ENCODE measurements around the gene LIPT2. TPM values are rescaled to one million over a fixed set of nuclear protein-coding genes. Genes with fewer than 3 reads are reported as not detected.

The LIPT2 gene
- total and polyA plus RNA-seq, 4 donors = 2.3 to 7.9 (median 5.9) TPM

DNA sequence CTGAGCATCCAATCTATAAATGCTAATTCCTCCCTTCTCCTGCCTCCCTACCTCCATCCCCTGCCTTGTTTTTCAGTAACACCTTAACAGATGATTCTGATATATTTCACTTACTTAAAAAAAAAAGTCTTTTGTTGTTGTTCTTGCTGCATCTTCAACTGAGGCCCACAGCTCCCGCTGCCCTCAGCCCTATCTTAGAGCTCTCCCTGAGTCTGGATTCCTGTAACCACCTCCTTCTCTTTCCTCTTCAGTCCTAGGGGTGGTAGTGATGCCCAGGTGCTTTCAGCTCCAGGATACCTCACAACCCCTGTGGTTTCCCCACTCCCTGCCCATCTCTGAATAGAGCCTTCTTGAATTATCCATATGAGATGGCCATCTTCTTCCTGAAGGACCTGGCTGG is 22.5 kb downstream of the LIPT2 start:
- H3K27me3 ChIP-seq (ENCODE audit: control insufficient read depth in 4 of 4, insufficient read depth in 4 of 4, low read length in 3 of 4) = no peaks in the 10 kb centered on the region
- H3K4me1 ChIP-seq (ENCODE audit: control insufficient read depth in 4 of 4, insufficient read depth in 4 of 4, low read length in 3 of 4) = peaks cover 0 to 9% (median 2%) of the 10 kb centered on the region in 4 donors
- no peak overlapping the region for H3K9ac ChIP-seq (ENCODE audit: low read depth in 1 of 2, low read length in 2 of 2)
- DNase-seq (ENCODE audit: low spot score) = no peak
- no peak overlapping the region for H3K4me3 ChIP-seq (ENCODE audit: low read depth in 1 of 3, low read length in 3 of 3)
- no peaks in the 10 kb centered on the region for H3K9me3 ChIP-seq (ENCODE audit: control insufficient read depth in 4 of 4, low read length in 3 of 4)
- no peaks in the 10 kb centered on the region for H3K36me3 ChIP-seq (ENCODE audit: control insufficient read depth in 4 of 4, insufficient read depth in 3 of 4, low read depth in 1 of 4, low read length in 3 of 4)
- no peak overlapping the region for H3K27ac ChIP-seq (ENCODE audit: low read depth in 1 of 2, low read length in 2 of 2)
- 98% methylated on average over 1 of the region's 1 CpG for WGBS
- no peak for TF ChIP-seq REST (IDR thresholded peaks at IDR 0.05)
- TF ChIP-seq YY1 (IDR thresholded peaks at IDR 0.05) = no peak
- no peak for TF ChIP-seq HNF4G (IDR thresholded peaks at IDR 0.05)
- TF ChIP-seq RAD21 (IDR thresholded peaks at IDR 0.05) = no peak
- no peak for TF ChIP-seq RXRA (IDR thresholded peaks at IDR 0.05)
- TF ChIP-seq HNF4A (conservative IDR thresholded peaks at IDR 0.05) = no peak
- TF ChIP-seq CTCF (IDR thresholded peaks at IDR 0.05; ENCODE audit: low read depth, low read length, missing input control) = no peak
- no peak for TF ChIP-seq TAF1 (conservative IDR thresholded peaks at IDR 0.05)
- no peak for TF ChIP-seq FOXA1 (IDR thresholded peaks at IDR 0.05)
- no peak for TF ChIP-seq ATF3 (IDR thresholded peaks at IDR 0.05)
- no peak for TF ChIP-seq EGR1 (IDR thresholded peaks at IDR 0.05; ENCODE audit: low read depth in 2 of 2)

DNA sequence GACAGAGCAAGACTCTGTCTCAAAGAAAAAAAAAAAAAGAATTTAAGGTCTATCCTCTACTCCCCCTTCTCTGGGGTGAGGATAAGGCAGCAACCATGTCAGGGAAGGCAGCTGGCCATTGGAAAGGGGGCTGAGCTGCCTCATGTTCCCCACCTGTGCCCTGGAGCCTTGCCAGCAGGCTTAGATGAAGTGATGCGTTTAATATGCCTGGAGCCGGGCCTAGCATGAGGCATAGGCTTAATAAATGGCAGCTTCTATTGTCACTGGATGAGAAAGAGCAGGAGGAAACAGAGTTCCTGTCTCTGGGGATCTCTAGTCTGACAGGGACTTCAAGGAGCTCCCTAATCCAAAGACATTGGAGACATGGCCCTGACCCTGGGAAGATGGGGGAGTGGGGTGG is 23.0 kb downstream of the LIPT2 start:
- DNase-seq (ENCODE audit: low spot score) = no peak
- Histone ChIP-seq H3K9ac (ENCODE audit: low read depth in 1 of 2, low read length in 2 of 2) (no peak overlapping the region), H3K9me3 (ENCODE audit: control insufficient read depth in 4 of 4, low read length in 3 of 4) (no peaks in the 10 kb centered on the region), H3K27ac (ENCODE audit: low read depth in 1 of 2, low read length in 2 of 2) (no peak overlapping the region), H3K4me3 (ENCODE audit: low read depth in 1 of 3, low read length in 3 of 3) (no peak overlapping the region), H3K4me1 (ENCODE audit: control insufficient read depth in 4 of 4, insufficient read depth in 4 of 4, low read length in 3 of 4) (peaks cover 0 to 9% (median 2%) of the 10 kb centered on the region in 4 donors), H3K36me3 (ENCODE audit: control insufficient read depth in 4 of 4, insufficient read depth in 3 of 4, low read depth in 1 of 4, low read length in 3 of 4) (no peaks in the 10 kb centered on the region), H3K27me3 (ENCODE audit: control insufficient read depth in 4 of 4, insufficient read depth in 4 of 4, low read length in 3 of 4) (no peaks in the 10 kb centered on the region)
- no peak for TF ChIP-seq EGR1 (IDR thresholded peaks at IDR 0.05; ENCODE audit: low read depth in 2 of 2)
- TF ChIP-seq JUND (IDR thresholded peaks at IDR 0.05) = no peak
- no peak for TF ChIP-seq TAF1 (conservative IDR thresholded peaks at IDR 0.05)
- TF ChIP-seq FOXA1 (IDR thresholded peaks at IDR 0.05) = no peak
- no peak for TF ChIP-seq HNF4A (conservative IDR thresholded peaks at IDR 0.05)
- no peak for TF ChIP-seq HNF4G (IDR thresholded peaks at IDR 0.05)
- TF ChIP-seq REST (IDR thresholded peaks at IDR 0.05) = no peak
- no peak for TF ChIP-seq MAX (IDR thresholded peaks at IDR 0.05)
- TF ChIP-seq YY1 (IDR thresholded peaks at IDR 0.05) = no peak
- TF ChIP-seq GABPA (IDR thresholded peaks at IDR 0.05 in 1 of 2, conservative IDR thresholded peaks at IDR 0.05 in 1 of 2) = no peak
- no peak for TF ChIP-seq NR2F2 (IDR thresholded peaks at IDR 0.05)
- TF ChIP-seq RXRA (IDR thresholded peaks at IDR 0.05) = no peak
- no peak for TF ChIP-seq FOXA2 (IDR thresholded peaks at IDR 0.05)
- TF ChIP-seq CTCF (IDR thresholded peaks at IDR 0.05; ENCODE audit: low read depth, low read length, missing input control) = no peak
- 93% methylated on average over 2 of the region's 2 CpGs for whole genome bisulfite sequencing
